ENCODE results near the gene BEAN1. TPM values are rescaled to one million over a fixed set of nuclear protein-coding genes. Genes with fewer than 3 reads are reported as not detected.

Gene BEAN1, protein sequence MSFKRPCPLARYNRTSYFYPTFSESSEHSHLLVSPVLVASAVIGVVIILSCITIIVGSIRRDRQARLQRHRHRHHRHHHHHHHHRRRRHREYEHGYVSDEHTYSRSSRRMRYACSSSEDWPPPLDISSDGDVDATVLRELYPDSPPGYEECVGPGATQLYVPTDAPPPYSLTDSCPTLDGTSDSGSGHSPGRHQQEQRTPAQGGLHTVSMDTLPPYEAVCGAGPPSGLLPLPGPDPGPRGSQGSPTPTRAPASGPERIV
- total RNA-seq (2014; rRNA removed) (1.9 and 2.2 TPM in 2 replicates), Bru-seq, nascent RNA (percentile 25 among the genes with signal in this experiment), BruChase-seq, experiment 1, labeled RNA remaining after a 6-hour chase (percentile 15 among the genes with signal in this experiment), BruChase-seq, experiment 2, labeled RNA remaining after a 2-hour chase (percentile 27 among the genes with signal in this experiment)
- long read RNA-seq, partial matches to known transcripts, result 1 of 5 reads
- long read RNA-seq, other reads (novel, unspliced or antisense), result 4 of 5 reads

DNA sequence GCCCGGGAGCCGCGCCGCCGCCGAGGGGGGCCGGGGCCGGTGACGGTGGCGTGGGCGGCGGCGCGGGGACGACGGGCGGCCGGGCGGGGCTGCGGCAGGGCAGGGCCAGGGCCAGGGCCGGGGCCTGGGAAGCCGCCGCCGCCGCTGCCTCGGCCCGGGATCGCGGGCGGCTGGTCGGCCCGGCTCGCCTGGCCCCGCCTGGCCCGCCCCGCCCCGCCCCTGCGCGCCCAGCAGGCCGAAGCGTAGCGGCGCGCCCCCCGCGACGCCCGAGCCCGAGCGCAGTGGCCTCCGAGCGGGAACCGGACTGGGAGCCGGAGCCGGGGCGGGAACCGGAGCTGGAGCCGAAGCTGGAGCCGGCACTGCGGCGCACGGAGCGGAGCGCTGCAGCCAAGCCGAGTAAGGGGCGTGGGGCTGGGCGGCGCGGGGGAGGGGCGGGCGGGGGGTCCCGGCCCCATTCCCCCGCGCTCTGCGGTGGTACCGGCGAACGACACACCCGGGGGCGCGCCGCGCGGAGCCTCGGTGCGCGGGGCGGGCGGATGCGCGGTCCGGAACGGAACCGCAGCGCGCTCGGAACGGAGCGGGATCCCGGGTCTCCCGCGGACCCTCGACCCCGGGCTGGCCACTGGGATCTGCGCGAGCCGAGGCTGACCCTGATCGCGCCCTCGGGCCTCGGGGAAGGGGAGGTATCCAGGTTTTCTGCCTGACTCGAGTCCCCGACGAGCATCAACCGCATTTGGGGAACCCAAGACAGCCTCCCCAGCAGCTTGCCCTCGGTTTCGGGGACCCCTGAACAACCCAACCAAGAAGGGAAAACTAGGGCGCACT, at the start of gene BEAN1:
TSS of gene BEAN1 (plus strand) at position 260 of the 825 bp plus-strand sequence. CDS start 10,382 bp downstream, outside the sequence.
- H4K20me1 ChIP-seq (ENCODE audit: low read length), result no peaks in the 10 kb centered on the region
- intact Hi-C loops (cut with micrococcal nuclease), result no loop called here
- peak; percentile 84 for ATAC-seq
- no peaks in the 10 kb centered on the region for H3F3A ChIP-seq (ENCODE audit: low read length, unreplicated experiment)
- H3K4me1 ChIP-seq (ENCODE audit: insufficient read depth, low read length), result no peaks in the 10 kb centered on the region
- no peaks in the 10 kb centered on the region for H3K27me3 ChIP-seq (ENCODE audit: low read length)
- DNase-seq, result peak; percentile 17
- ChIA-PET POLR2A (ENCODE audit: unreplicated experiment) (no interaction called here), CTCF (no interaction called here)
- H2AFZ ChIP-seq (ENCODE audit: low read length), result peak within 1 kb of the TSS; percentile 57
- H3K4me3 ChIP-seq (ENCODE audit: low read length), result peak within 1 kb of the TSS; percentile 50; the same call in 1 of the 2 replicates
- no peak within 1 kb of the TSS for H3K27ac ChIP-seq (ENCODE audit: low read length)
- 0 out of 2 replicates have a peak within 1 kb of the TSS, but pooled peaks have one; percentile 15 for H3K9ac ChIP-seq (ENCODE audit: low read length)
- peak within 1 kb of the TSS; percentile 72 for H3K4me2 ChIP-seq (ENCODE audit: low read length)
- no peaks in the 10 kb centered on the region for H3K9me3 ChIP-seq (ENCODE audit: low read length)
- no TSS peak for BruUV-seq (replicated peaks)
- H3K36me3 ChIP-seq (ENCODE audit: low read depth, low read length), result no peaks in the 10 kb centered on the region
- H3K79me2 ChIP-seq (ENCODE audit: low read length), result no peaks in the 10 kb centered on the region
- TF ChIP-seq EZH2 (IDR thresholded peaks at IDR 0.05; ENCODE audit: low read length, unreplicated experiment) (no peak), EZH2phosphoT487 (IDR thresholded peaks at IDR 0.05; ENCODE audit: borderline replicate concordance, low read length) (no peak)
- TF ChIP-seq, protein P1, sequence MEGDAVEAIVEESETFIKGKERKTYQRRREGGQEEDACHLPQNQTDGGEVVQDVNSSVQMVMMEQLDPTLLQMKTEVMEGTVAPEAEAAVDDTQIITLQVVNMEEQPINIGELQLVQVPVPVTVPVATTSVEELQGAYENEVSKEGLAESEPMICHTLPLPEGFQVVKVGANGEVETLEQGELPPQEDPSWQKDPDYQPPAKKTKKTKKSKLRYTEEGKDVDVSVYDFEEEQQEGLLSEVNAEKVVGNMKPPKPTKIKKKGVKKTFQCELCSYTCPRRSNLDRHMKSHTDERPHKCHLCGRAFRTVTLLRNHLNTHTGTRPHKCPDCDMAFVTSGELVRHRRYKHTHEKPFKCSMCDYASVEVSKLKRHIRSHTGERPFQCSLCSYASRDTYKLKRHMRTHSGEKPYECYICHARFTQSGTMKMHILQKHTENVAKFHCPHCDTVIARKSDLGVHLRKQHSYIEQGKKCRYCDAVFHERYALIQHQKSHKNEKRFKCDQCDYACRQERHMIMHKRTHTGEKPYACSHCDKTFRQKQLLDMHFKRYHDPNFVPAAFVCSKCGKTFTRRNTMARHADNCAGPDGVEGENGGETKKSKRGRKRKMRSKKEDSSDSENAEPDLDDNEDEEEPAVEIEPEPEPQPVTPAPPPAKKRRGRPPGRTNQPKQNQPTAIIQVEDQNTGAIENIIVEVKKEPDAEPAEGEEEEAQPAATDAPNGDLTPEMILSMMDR (conservative IDR thresholded peaks at IDR 0.05; ENCODE audit: low read depth, low read length), result no peak
- H3K9me2 ChIP-seq (replicated peaks; ENCODE audit: low read length), result no peaks in the 10 kb centered on the region

DNA sequence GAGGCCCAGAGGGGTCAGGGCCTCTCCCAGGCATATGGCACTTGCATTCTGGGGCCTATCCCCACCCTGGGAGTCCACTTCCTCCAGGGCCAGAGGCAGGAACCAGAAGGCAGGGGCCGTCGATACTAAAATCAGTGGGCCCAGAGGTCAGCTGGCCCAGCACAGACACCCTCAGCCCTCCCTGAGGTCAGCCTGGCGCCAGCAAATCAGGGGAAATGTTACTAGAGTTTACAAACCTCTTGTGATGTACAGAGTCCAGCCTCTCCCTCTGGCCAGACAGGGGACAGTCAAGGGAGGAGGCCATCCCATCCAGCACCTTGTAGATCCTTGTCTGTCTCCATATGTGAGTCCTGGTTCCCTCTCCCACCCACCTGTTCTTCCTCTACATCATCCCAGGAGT, 49.8 kb upstream of the BEAN1 start:
- ChIA-PET CTCF (no interaction called here), POLR2A (ENCODE audit: unreplicated experiment) (no interaction called here)
- Histone ChIP-seq H3K9me2 (replicated peaks; ENCODE audit: low read length) (no peaks in the 10 kb centered on the region), H3K4me2 (ENCODE audit: low read length) (no peak overlapping the region), H3K79me2 (ENCODE audit: low read length) (no peaks in the 10 kb centered on the region), H3K27me3 (ENCODE audit: low read length) (no peaks in the 10 kb centered on the region), H3K36me3 (ENCODE audit: low read depth, low read length) (no peaks in the 10 kb centered on the region), H4K20me1 (ENCODE audit: low read length) (no peaks in the 10 kb centered on the region), H3K9ac (ENCODE audit: low read length) (no peak overlapping the region), H3K9me3 (ENCODE audit: low read length) (no peaks in the 10 kb centered on the region), H3F3A (ENCODE audit: low read length, unreplicated experiment) (no peaks in the 10 kb centered on the region), H3K27ac (ENCODE audit: low read length) (no peak overlapping the region), H2AFZ (ENCODE audit: low read length) (no peak overlapping the region), H3K4me1 (ENCODE audit: insufficient read depth, low read length) (peaks cover 11% of the 10 kb centered on the region), H3K4me3 (ENCODE audit: low read length) (no peak overlapping the region)
- no peak for TF ChIP-seq EZH2phosphoT487 (IDR thresholded peaks at IDR 0.05; ENCODE audit: borderline replicate concordance, low read length)
- no peak for TF ChIP-seq EZH2 (IDR thresholded peaks at IDR 0.05; ENCODE audit: low read length, unreplicated experiment)
- TF ChIP-seq, protein P1 (conservative IDR thresholded peaks at IDR 0.05; ENCODE audit: low read depth, low read length), result no peak
- BruUV-seq (replicated peaks), result no TSS peak
- ATAC-seq (no peak), DNase-seq (no peak)
- intact Hi-C loops (cut with micrococcal nuclease), result no loop called here

All from PC-3 (cell line).